Subcutaneous adipose tissue (tissue), 4 donors: ENCODE measurements around the gene KIRREL2. TPM values are rescaled to one million over a fixed set of nuclear protein-coding genes. Genes with fewer than 3 reads are reported as not detected.

Experiments used
- total RNA-seq, 4 donors: library from RNA; depleted of rRNA; stranded (reverse); fragments of >200 nt; gene quantifications; one replicate each; pipeline ENCODE4 v1.1.0, GENCODE V29; 2016
- TF ChIP-seq, protein P1 (sequence below): fragments of 450-650 bp; IDR thresholded peaks from one replicate; pipeline ENCODE4 v1.5.1; 2016; ENCODE audit warnings: low read depth, mild to moderate bottlenecking, control low read depth, antibody characterized with exemption, moderate library complexity

The KIRREL2 gene
- total RNA-seq, 4 donors from 2014 or later, result not detected

DNA sequence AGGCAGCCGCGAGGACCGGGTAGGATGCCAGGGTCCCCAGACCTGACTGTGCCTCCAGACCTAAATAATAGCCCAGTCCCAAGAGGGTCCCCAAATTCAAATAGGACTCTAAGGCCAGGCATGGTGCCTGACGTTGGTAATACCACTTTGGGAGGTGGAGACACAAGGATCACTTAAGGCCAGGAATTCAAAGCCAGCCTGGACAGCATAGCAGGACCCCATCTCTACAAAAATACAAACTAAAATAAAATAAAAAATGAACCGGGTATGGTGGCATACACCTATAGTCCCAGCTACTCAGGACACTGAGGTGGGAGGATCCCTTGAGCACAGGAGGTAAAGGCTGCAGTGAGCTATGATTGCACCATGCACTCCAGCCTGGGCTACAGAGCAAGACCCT lies 6.3 kb downstream of the KIRREL2 start:
- TF ChIP-seq, protein P1, sequence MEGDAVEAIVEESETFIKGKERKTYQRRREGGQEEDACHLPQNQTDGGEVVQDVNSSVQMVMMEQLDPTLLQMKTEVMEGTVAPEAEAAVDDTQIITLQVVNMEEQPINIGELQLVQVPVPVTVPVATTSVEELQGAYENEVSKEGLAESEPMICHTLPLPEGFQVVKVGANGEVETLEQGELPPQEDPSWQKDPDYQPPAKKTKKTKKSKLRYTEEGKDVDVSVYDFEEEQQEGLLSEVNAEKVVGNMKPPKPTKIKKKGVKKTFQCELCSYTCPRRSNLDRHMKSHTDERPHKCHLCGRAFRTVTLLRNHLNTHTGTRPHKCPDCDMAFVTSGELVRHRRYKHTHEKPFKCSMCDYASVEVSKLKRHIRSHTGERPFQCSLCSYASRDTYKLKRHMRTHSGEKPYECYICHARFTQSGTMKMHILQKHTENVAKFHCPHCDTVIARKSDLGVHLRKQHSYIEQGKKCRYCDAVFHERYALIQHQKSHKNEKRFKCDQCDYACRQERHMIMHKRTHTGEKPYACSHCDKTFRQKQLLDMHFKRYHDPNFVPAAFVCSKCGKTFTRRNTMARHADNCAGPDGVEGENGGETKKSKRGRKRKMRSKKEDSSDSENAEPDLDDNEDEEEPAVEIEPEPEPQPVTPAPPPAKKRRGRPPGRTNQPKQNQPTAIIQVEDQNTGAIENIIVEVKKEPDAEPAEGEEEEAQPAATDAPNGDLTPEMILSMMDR, result no peak

DNA sequence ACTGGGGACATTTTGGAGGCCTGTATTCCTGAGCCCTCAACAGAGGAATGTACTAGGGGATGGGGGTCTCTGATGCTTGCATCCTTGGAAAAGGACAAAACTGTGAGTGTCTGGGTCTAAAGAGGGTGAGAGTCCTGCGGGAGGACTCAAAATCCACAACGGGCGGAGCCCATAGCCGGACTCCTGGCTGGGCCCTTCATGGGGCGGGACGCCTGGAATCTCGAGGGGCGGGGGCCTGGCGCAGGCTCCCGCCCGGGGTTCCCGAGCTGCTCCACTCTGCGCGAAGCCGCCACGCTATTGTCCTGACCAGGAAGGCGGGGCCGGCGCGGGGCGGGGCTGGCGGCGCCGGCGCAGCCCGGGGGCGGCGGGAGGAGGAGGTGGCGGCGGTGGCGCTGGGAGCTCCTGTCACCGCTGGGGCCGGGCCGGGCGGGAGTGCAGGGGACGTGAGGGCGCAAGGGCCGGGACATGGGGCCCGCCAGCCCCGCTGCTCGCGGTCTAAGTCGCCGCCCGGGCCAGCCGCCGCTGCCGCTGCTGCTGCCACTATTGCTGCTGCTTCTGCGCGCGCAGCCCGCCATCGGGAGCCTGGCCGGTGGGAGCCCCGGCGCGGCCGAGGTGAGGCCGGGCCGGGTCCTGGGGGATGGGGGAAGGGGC lies 11.6 kb downstream of the KIRREL2 start, which contains the start of gene APLP1:
APLP1 (plus strand) TSS at position 403 of the 651 bp plus-strand sequence; CDS start at position 466, 63 bp downstream.
- TF ChIP-seq, protein P1, result no peak

DNA sequence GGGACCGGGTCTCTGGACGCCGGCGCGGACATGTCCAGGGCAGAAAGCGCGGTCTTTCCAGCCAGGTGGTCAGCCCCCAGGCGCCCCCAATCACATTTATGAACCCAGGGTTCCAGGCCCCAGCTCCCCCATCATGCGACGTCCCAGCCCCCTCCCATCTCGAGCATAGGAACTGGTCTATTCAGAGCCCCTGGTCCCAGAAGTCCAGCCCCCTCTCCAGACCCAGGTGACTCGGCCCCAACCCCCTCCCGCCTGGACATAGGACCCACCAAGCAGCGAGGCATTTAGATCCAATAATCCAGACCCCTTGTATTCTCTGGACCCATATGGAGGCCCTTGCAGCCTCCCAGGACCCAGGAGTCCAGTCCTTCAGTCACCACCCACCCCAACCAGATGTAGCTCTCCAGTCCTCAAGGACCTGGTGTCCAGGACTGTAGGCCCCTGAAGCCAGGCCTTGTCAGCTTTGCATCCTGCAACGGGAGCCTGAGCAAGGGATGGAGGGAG lies 12.2 kb downstream of the KIRREL2 start:
- TF ChIP-seq, protein P1, result no peak

DNA sequence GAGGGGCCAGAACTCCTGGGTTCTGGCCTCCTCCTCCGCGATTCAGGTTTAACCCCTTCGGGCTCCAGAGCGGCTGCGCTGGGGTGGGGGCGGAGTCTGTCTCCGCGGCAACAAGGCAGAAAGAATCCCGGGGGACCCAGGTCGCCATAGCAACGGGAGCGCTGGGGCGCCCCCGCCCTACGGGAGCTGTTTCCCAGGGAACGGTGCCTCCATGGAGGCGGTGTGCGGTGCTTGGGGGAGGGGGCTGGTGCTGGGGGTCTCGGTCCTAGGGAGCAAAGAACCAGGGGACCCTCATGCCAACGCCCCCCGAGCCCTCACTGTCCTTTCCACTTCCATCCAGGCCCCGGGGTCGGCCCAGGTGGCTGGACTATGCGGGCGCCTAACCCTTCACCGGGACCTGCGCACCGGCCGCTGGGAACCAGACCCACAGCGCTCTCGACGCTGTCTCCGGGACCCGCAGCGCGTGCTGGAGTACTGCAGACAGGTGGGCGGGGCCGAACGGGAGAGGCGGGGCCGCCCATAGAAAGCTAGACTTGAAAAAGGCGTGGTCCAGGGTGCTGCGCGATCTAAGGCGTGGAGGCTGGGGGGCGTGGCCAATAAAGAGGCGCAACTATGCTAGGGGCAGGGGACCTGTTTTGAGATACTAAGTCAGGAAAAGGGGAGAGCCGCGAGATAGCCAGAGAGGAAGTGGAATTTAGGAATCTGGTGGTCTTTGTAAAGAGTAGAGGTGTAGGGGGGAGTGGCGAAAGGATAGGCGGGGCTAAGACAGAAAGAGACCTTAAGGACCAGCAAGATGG lies 12.8 kb downstream of the KIRREL2 start:
- TF ChIP-seq, protein P1, result no peak

DNA sequence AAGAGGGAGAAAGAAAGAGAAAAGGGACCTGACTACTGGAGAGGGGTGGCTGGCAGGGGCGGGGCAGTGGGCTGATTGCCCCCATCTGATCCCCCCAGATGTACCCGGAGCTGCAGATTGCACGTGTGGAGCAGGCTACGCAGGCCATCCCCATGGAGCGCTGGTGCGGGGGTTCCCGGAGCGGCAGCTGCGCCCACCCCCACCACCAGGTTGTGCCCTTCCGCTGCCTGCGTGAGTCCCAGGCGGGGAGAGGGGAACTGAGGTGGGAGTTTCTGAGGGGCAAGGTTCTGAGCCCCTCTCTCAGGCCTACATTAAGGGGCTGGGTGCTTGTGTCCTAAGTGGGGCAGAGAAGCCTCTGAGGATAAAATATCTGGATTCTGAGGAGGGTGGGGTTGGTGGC lies 14.1 kb downstream of the KIRREL2 start:
- TF ChIP-seq, protein P1, result no peak

DNA sequence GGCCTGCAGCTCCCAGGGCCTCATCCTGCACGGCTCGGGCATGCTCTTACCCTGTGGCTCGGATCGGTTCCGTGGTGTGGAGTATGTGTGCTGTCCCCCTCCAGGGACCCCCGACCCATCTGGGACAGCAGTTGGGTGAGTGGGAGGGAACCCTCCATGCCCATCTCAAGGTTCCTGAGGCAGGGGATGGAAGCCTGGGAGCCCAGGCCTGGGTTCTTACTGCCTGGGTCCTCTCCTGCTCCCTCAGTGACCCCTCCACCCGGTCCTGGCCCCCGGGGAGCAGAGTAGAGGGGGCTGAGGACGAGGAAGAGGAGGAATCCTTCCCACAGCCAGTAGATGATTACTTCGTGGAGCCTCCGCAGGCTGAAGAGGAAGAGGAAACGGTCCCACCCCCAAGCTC lies 14.9 kb downstream of the KIRREL2 start:
- TF ChIP-seq, protein P1, result no peak

DNA sequence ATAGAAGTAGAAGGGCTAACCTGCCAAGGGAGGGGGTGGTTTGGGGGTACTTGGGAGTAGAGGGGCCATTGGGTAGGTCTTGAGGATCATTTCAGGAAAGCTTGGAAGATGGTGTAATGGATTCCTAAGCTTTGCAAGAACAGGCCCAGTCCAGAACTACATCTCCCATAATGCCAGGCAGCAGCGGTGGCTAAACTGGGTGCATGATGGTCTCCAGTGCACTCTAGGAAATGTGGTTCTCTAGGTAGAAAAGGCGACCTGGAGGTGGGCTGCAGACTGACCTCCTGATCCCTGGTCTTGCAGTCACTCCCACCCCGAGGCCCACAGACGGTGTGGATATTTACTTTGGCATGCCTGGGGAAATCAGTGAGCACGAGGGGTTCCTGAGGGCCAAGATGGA lies 15.5 kb downstream of the KIRREL2 start:
- TF ChIP-seq, protein P1, result no peak
